Measurements from ENCODE around the gene FEN1.

DNA sequence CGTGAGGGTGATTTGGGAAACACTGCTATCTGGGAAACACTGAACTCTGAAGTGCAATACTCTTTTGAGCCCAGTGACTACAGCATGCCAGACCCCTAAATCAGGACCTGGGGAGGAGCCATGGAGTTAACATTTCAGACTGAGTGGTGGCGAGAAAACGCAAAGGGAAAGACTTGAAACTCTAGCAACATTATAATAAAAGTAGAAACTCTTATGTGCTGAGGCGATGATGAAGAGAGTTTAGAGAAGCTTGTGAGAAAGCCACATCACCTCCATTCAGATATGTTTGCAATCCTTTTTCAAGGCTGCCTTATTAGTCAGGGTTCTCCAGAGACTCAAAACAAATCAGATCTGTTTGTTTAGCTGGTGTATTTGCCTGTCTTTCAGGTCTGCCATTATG lies 1.9 kb downstream of the FEN1 start:
- TF ChIP-seq ZNF501 (tag by site-specific recombination; IDR thresholded peaks at IDR 0.05) (no peak), ZNF600 (tag by site-specific recombination; IDR thresholded peaks at IDR 0.05) (no peak)
- TF ChIP-seq, protein P1, sequence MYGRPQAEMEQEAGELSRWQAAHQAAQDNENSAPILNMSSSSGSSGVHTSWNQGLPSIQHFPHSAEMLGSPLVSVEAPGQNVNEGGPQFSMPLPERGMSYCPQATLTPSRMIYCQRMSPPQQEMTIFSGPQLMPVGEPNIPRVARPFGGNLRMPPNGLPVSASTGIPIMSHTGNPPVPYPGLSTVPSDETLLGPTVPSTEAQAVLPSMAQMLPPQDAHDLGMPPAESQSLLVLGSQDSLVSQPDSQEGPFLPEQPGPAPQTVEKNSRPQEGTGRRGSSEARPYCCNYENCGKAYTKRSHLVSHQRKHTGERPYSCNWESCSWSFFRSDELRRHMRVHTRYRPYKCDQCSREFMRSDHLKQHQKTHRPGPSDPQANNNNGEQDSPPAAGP (tag by site-specific recombination; IDR thresholded peaks at IDR 0.05) = no peak
- TF ChIP-seq, protein P2, sequence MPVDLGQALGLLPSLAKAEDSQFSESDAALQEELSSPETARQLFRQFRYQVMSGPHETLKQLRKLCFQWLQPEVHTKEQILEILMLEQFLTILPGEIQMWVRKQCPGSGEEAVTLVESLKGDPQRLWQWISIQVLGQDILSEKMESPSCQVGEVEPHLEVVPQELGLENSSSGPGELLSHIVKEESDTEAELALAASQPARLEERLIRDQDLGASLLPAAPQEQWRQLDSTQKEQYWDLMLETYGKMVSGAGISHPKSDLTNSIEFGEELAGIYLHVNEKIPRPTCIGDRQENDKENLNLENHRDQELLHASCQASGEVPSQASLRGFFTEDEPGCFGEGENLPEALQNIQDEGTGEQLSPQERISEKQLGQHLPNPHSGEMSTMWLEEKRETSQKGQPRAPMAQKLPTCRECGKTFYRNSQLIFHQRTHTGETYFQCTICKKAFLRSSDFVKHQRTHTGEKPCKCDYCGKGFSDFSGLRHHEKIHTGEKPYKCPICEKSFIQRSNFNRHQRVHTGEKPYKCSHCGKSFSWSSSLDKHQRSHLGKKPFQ (tag by site-specific recombination; IDR thresholded peaks at IDR 0.05) = no peak
